Endodermal cell (in vitro differentiated cells): Measurements from ENCODE around the gene ABCG1. TPM values are rescaled to one million over a fixed set of nuclear protein-coding genes. Genes with fewer than 3 reads are reported as not detected.

Experiments used
- DNase-seq: peaks from one replicate; pipeline ENCODE4 v3.0.0-alpha.2; 2017
- H3K27ac ChIP-seq: 2 replicates; pipeline ENCODE4 v1.5.1; 2013; ENCODE audit warnings: mild to moderate bottlenecking, low read depth, low read length, moderate library complexity
- H3K27me3 ChIP-seq: 2 replicates; pipeline ENCODE4 v1.6.1; 2013; ENCODE audit warnings: mild to moderate bottlenecking, low read length, moderate library complexity; ENCODE audit not compliant: insufficient read depth, control insufficient read depth, poor library complexity, severe bottlenecking
- H3K36me3 ChIP-seq: 2 replicates; pipeline ENCODE4 v1.7.0; 2013; ENCODE audit warnings: mild to moderate bottlenecking, low read length, moderate library complexity; ENCODE audit not compliant: control insufficient read depth, insufficient read depth
- H3K4me1 ChIP-seq: one replicate; pipeline ENCODE4 v1.7.0; 2013; ENCODE audit warnings: low read length; ENCODE audit not compliant: control insufficient read depth, insufficient read depth
- H3K4me3 ChIP-seq: 2 replicates; pipeline ENCODE4 v1.5.1; 2013; ENCODE audit warnings: mild to moderate bottlenecking, low read length, moderate library complexity
- H3K9ac ChIP-seq: 2 replicates; pipeline ENCODE4 v1.6.1; 2013; ENCODE audit warnings: mild to moderate bottlenecking, low read length, moderate library complexity; ENCODE audit not compliant: poor library complexity, severe bottlenecking; ENCODE audit errors: extremely low read depth
- H3K9me3 ChIP-seq: 2 replicates; pipeline ENCODE4 v1.6.1; 2013; ENCODE audit warnings: mild to moderate bottlenecking, low read length, moderate library complexity; ENCODE audit not compliant: control insufficient read depth
- H3K27ac Mint-ChIP-seq: 2 replicates; pipeline ENCODE4 v1.8.0; 2020; ENCODE audit warnings: mixed read lengths
- H3K27me3 Mint-ChIP-seq: 2 replicates; pipeline ENCODE4 v1.8.0; 2021; ENCODE audit warnings: mild to moderate bottlenecking, mixed read lengths; ENCODE audit not compliant: insufficient read depth
- H3K36me3 Mint-ChIP-seq: 2 replicates; pipeline ENCODE4 v1.8.0; 2020; ENCODE audit warnings: low read depth, mixed read lengths
- H3K4me1 Mint-ChIP-seq: 2 replicates; pipeline ENCODE4 v1.8.0; 2020; ENCODE audit warnings: mixed read lengths
- H3K4me3 Mint-ChIP-seq: 2 replicates; pipeline ENCODE4 v1.8.0; 2020; ENCODE audit warnings: mild to moderate bottlenecking, moderate library complexity, mixed read lengths
- H3K9me3 Mint-ChIP-seq: 2 replicates; pipeline ENCODE4 v1.8.0; 2020; ENCODE audit warnings: mild to moderate bottlenecking, mixed read lengths
- CTCF ChIP-seq: fragments of 200-600 bp; sonication (generic); conservative IDR thresholded peaks from 2 replicates; pipeline ENCODE4 v1.5.0; 2021; ENCODE audit warnings: antibody characterized with exemption, mild to moderate bottlenecking
- WGBS, 2 experiments: methylation state at CpG; one replicate each; pipeline versions ENCODE4 v1.1.5 to v1.1.7; 2013; ENCODE audit warnings: missing lambda C conversion rate in 2 of 2, mixed read lengths in 1 of 2; ENCODE audit not compliant: insufficient coverage in 1 of 2, insufficient read length in 1 of 2; 5-methylcytosine and 5-hydroxymethylcytosine counted together
- total RNA-seq, 2 donors: library from RNA; stranded (reverse); fragmentation: NEBNext Ultra II Directional in 1 of 2; extraction: Animal tissue kit (Norgen Biotek cat#: 25700) in 1 of 2; gene quantifications; 2 replicates in 1 of 2; 3 replicates in 1 of 2; pipeline ENCODE4 v1.2.1, GENCODE V29; 2021

ABCG1 gene
- total RNA-seq, 2 donors from 2014 or later, result 1.6 to 5.4 TPM

GRCh38 chr21:42222386-42222785, 3.4 kb downstream of the ABCG1 start:
- H3K4me1 Mint-ChIP-seq, result peaks cover 28% of the 10 kb centered on the region
- 82 to 93% methylated on average over 3 to 5 of the region's 6 CpGs for WGBS, 2 experiments
- H3K9me3 Mint-ChIP-seq, result no peaks in the 10 kb centered on the region
- H3K36me3 ChIP-seq, result no peaks in the 10 kb centered on the region
- H3K27me3 Mint-ChIP-seq, result peaks cover 48% of the 10 kb centered on the region
- peaks cover 5% of the 10 kb centered on the region for H3K4me1 ChIP-seq
- no peaks in the 10 kb centered on the region for H3K9me3 ChIP-seq
- H3K27ac Mint-ChIP-seq, result no peak overlapping the region
- no peaks in the 10 kb centered on the region for H3K36me3 Mint-ChIP-seq
- no peak overlapping the region for H3K9ac ChIP-seq
- no peak overlapping the region for H3K27ac ChIP-seq
- DNase-seq, result peak; percentile 23
- TF ChIP-seq CTCF, result no peak
- H3K4me3 ChIP-seq, result no peak overlapping the region
- peaks cover 63% of the 10 kb centered on the region for H3K27me3 ChIP-seq
- H3K4me3 Mint-ChIP-seq, result no peak overlapping the region

- Histone ChIP-seq H3K4me1 (peaks cover 5% of the 10 kb centered on the region), H3K27ac (no peak overlapping the region), H3K36me3 (no peaks in the 10 kb centered on the region), H3K4me3 (no peak overlapping the region), H3K9me3 (no peaks in the 10 kb centered on the region), H3K27me3 (peaks cover 58% of the 10 kb centered on the region), H3K9ac (no peak overlapping the region)
- H3K9me3 Mint-ChIP-seq, result no peaks in the 10 kb centered on the region
- H3K27me3 Mint-ChIP-seq, result peaks cover 46% of the 10 kb centered on the region
- peaks cover 31% of the 10 kb centered on the region for H3K4me1 Mint-ChIP-seq
- DNase-seq, result peak; percentile 14
- no peak overlapping the region for H3K27ac Mint-ChIP-seq
- no peak for TF ChIP-seq CTCF
- no peak overlapping the region for H3K4me3 Mint-ChIP-seq
- no peaks in the 10 kb centered on the region for H3K36me3 Mint-ChIP-seq
- WGBS, 2 experiments, result 90 to 93% methylated on average over 9 of the region's 9 CpGs
These were observed 4.0 kb downstream of the ABCG1 start for GRCh38 chr21:42222821-42223390.

GRCh38 chr21:42223826-42224575, 5.1 kb downstream of the ABCG1 start:
- Mint-ChIP-seq H3K9me3 (no peaks in the 10 kb centered on the region), H3K36me3 (no peaks in the 10 kb centered on the region), H3K4me3 (no peak overlapping the region), H3K27ac (no peak overlapping the region), H3K27me3 (peaks cover 40% of the 10 kb centered on the region), H3K4me1 (peaks cover 31% of the 10 kb centered on the region)
- Histone ChIP-seq H3K9ac (no peak overlapping the region), H3K9me3 (no peaks in the 10 kb centered on the region), H3K27ac (no peak overlapping the region), H3K27me3 (peaks cover 52% of the 10 kb centered on the region), H3K4me3 (no peak overlapping the region), H3K36me3 (no peaks in the 10 kb centered on the region), H3K4me1 (peaks cover 5% of the 10 kb centered on the region)
- no peak for DNase-seq
- no peak for TF ChIP-seq CTCF
- 91 to 95% methylated on average over 10 to 15 of the region's 15 CpGs for WGBS, 2 experiments
